HG03521 (cell line): Measurements from ENCODE around the gene KCNH6.

Experiments
- ATAC-seq: cut with Tn5 transposase; IDR thresholded peaks from one replicate; pipeline ENCODE4 v1.9.1; 2021; ENCODE audit warnings: mild to moderate bottlenecking, moderate library complexity; ENCODE audit not compliant: unreplicated experiment

KCNH6 gene

GRCh38 chr17:63503341-63503705, 19.8 kb upstream of the KCNH6 start:
- ATAC-seq = no peak

GRCh38 chr17:63504261-63504660, 18.9 kb upstream of the KCNH6 start:
- ATAC-seq = no peak

GRCh38 chr17:63505341-63505740, 17.8 kb upstream of the KCNH6 start:
- ATAC-seq = no peak

GRCh38 chr17:63506627-63507026, 16.5 kb upstream of the KCNH6 start:
- ATAC-seq = no peak

GRCh38 chr17:63511331-63511730, 11.8 kb upstream of the KCNH6 start:
- ATAC-seq = no peak

GRCh38 chr17:63512388-63512787, 10.8 kb upstream of the KCNH6 start:
- no peak for ATAC-seq

- ATAC-seq = no peak
Observed at GRCh38 chr17:63512896-63513644, 10.1 kb upstream of the KCNH6 start.

- ATAC-seq = no peak
Observed at GRCh38 chr17:63514477-63514876, 8.7 kb upstream of the KCNH6 start.

- ATAC-seq = no peak
Observed at GRCh38 chr17:63514974-63515373, 8.2 kb upstream of the KCNH6 start.

- no peak for ATAC-seq
Observed at GRCh38 chr17:63515426-63515825, 7.7 kb upstream of the KCNH6 start.

- ATAC-seq = no peak
Observed at GRCh38 chr17:63516910-63517824, 6.0 kb upstream of the KCNH6 start.

GRCh38 chr17:63517825-63518534, 5.2 kb upstream of the KCNH6 start:
- ATAC-seq = no peak

- ATAC-seq = no peak
Observed at GRCh38 chr17:63519116-63519881, 3.9 kb upstream of the KCNH6 start.

GRCh38 chr17:63519972-63520882, 2.9 kb upstream of the KCNH6 start:
- ATAC-seq = no peak

GRCh38 chr17:63524051-63524450, 893 bp downstream of the KCNH6 start:
- ATAC-seq = no peak

- no peak for ATAC-seq
Observed at GRCh38 chr17:63525190-63525946, 2.2 kb downstream of the KCNH6 start.

- ATAC-seq = no peak
Observed at GRCh38 chr17:63526861-63527260, 3.7 kb downstream of the KCNH6 start.

- ATAC-seq = no peak
Observed at GRCh38 chr17:63528183-63528582, 5.0 kb downstream of the KCNH6 start.
